ENCODE results near the gene KIFAP3. TPM values are rescaled to one million over a fixed set of nuclear protein-coding genes. Genes with fewer than 3 reads are reported as not detected.

KIFAP3 gene
- total RNA-seq, 3 donors from 2014 or later, result 22.5 to 42.8 (median 36.2) TPM

- Histone ChIP-seq H3K36me3 (ENCODE audit: low read depth) (peaks cover 5% of the 10 kb centered on the region), H3K4me3 (no peak overlapping the region), H3K9me3 (no peaks in the 10 kb centered on the region), H3K4me1 (ENCODE audit: low read depth) (peaks cover 23% of the 10 kb centered on the region)
- intact Hi-C loops (cut with DNase I, micrococcal nuclease), result no loop called here
- no peak for TF ChIP-seq CTCF (IDR thresholded peaks at IDR 0.05)
- no peak for DNase-seq
- ATAC-seq, result no peak
These were observed 182.1 kb downstream of the KIFAP3 start for GRCh38 chr1:169892176-169892926.

- ATAC-seq (no peak), DNase-seq (no peak)
- no peak for TF ChIP-seq CTCF (IDR thresholded peaks at IDR 0.05)
- H3K36me3 ChIP-seq (ENCODE audit: low read depth), result peaks cover 5% of the 10 kb centered on the region
- H3K4me1 ChIP-seq (ENCODE audit: low read depth), result peaks cover 23% of the 10 kb centered on the region
- H3K9me3 ChIP-seq, result no peaks in the 10 kb centered on the region
- intact Hi-C loops (cut with DNase I, micrococcal nuclease), result no loop called here
- no peak overlapping the region for H3K4me3 ChIP-seq
These were observed 183.0 kb downstream of the KIFAP3 start for GRCh38 chr1:169891539-169891885.

- ATAC-seq, result peak; percentile 34
- Histone ChIP-seq H3K4me3 (no peak overlapping the region), H3K9me3 (no peaks in the 10 kb centered on the region), H3K4me1 (ENCODE audit: low read depth) (peaks cover 23% of the 10 kb centered on the region), H3K36me3 (ENCODE audit: low read depth) (peaks cover 5% of the 10 kb centered on the region)
- no peak for TF ChIP-seq CTCF (IDR thresholded peaks at IDR 0.05)
- intact Hi-C loops (cut with DNase I, micrococcal nuclease), result no loop called here
- DNase-seq, result peak in 1 of 3 donors; percentile 72
These were observed 183.5 kb downstream of the KIFAP3 start for GRCh38 chr1:169890761-169891538.

- TF ChIP-seq CTCF (IDR thresholded peaks at IDR 0.05), result no peak
These were observed 184.6 kb downstream of the KIFAP3 start for GRCh38 chr1:169889871-169890270.

GRCh38 chr1:169886931-169887330, 187.6 kb downstream of the KIFAP3 start:
- no peak for ATAC-seq
- Histone ChIP-seq H3K4me3 (no peak overlapping the region), H3K36me3 (ENCODE audit: low read depth) (peaks cover 5% of the 10 kb centered on the region), H3K4me1 (ENCODE audit: low read depth) (peaks cover 13% of the 10 kb centered on the region), H3K9me3 (no peaks in the 10 kb centered on the region)
- intact Hi-C loops (cut with DNase I, micrococcal nuclease), result no loop called here
- no peak for TF ChIP-seq CTCF (IDR thresholded peaks at IDR 0.05)
- no peak for DNase-seq

More at GRCh38 chr1:169889871-169890270, 184.6 kb downstream of the KIFAP3 start:
- no peak for ATAC-seq
- Histone ChIP-seq H3K9me3 (no peaks in the 10 kb centered on the region), H3K4me3 (no peak overlapping the region), H3K4me1 (ENCODE audit: low read depth) (peaks cover 23% of the 10 kb centered on the region), H3K36me3 (ENCODE audit: low read depth) (peaks cover 5% of the 10 kb centered on the region)
- intact Hi-C loops (cut with DNase I, micrococcal nuclease), result no loop called here
- DNase-seq, result no peak
